ENCODE measurements around the gene MYH10.

The MYH10 gene

GRCh38 chr17:8469964-8470363 is 160.6 kb downstream of the MYH10 start:
- DNase-seq: no peak

- no peak for DNase-seq
These were observed 161.5 kb downstream of the MYH10 start for GRCh38 chr17:8468980-8469379.

GRCh38 chr17:8468127-8468526 is 162.4 kb downstream of the MYH10 start:
- DNase-seq: peak; percentile 85

GRCh38 chr17:8467527-8467926 is 163.0 kb downstream of the MYH10 start:
- DNase-seq: no peak

GRCh38 chr17:8466873-8467272 is 163.7 kb downstream of the MYH10 start:
- no peak for DNase-seq

GRCh38 chr17:8466456-8466855 is 164.1 kb downstream of the MYH10 start:
- no peak for DNase-seq

- no peak for DNase-seq
These were observed 164.8 kb downstream of the MYH10 start for GRCh38 chr17:8465759-8466158.

GRCh38 chr17:8465356-8465755 is 165.2 kb downstream of the MYH10 start:
- no peak for DNase-seq

GRCh38 chr17:8464941-8465340 is 165.6 kb downstream of the MYH10 start:
- no peak for DNase-seq

GRCh38 chr17:8463099-8463498 is 167.4 kb downstream of the MYH10 start:
- no peak for DNase-seq

- no peak for DNase-seq
These were observed 168.0 kb downstream of the MYH10 start for GRCh38 chr17:8462564-8462963.

GRCh38 chr17:8459831-8460230 is 170.7 kb downstream of the MYH10 start:
- no peak for DNase-seq

- DNase-seq: no peak
These were observed 171.4 kb downstream of the MYH10 start for GRCh38 chr17:8459107-8459506.

GRCh38 chr17:8458128-8458527 is 172.4 kb downstream of the MYH10 start:
- DNase-seq: no peak

GRCh38 chr17:8455665-8456209 is 174.8 kb downstream of the MYH10 start:
- DNase-seq: no peak

- DNase-seq: no peak
These were observed 177.2 kb downstream of the MYH10 start for GRCh38 chr17:8453326-8453725.

GRCh38 chr17:8451933-8452614 is 178.5 kb downstream of the MYH10 start:
- no peak for DNase-seq

GRCh38 chr17:8448310-8448709 is 182.2 kb downstream of the MYH10 start:
- DNase-seq: no peak

- no peak for DNase-seq
These were observed 182.7 kb downstream of the MYH10 start for GRCh38 chr17:8447799-8448198.

GRCh38 chr17:8445536-8445935 is 185.0 kb downstream of the MYH10 start:
- DNase-seq: no peak

- no peak for DNase-seq
These were observed 186.0 kb downstream of the MYH10 start for GRCh38 chr17:8444494-8444893.

- DNase-seq: no peak
These were observed 186.8 kb downstream of the MYH10 start for GRCh38 chr17:8443756-8444155.

- no peak for DNase-seq
These were observed 188.2 kb downstream of the MYH10 start for GRCh38 chr17:8442310-8442709.

- DNase-seq: no peak
These were observed 188.8 kb downstream of the MYH10 start for GRCh38 chr17:8441690-8442089.

- DNase-seq: no peak
These were observed 190.8 kb downstream of the MYH10 start for GRCh38 chr17:8439681-8440080.

Measured in right hindlimb (tissue), 1 donor.